Right atrium auricular region (tissue), 2 donors: ENCODE results near the gene ARVCF. TPM values are rescaled to one million over a fixed set of nuclear protein-coding genes. Genes with fewer than 3 reads are reported as not detected.

Source experiments
- DNase-seq: peaks from one replicate; pipeline ENCODE4 v3.0.0-alpha.2; 2019; ENCODE audit warnings: low spot score
- H3K27ac ChIP-seq, 2 donors: fragments of 200-600 bp; sonication (generic); 1 replicate in 1 of 2; 2 replicates in 1 of 2; pipeline ENCODE4 v1.5.1; 2016 to 2019
- H3K27me3 ChIP-seq, 2 donors: fragments of 200-600 bp; sonication (generic); one replicate each; pipeline versions ENCODE4 v1.5.1 to v1.6.0; 2017 to 2019
- H3K36me3 ChIP-seq: fragments of 200-600 bp; sonication (generic); one replicate; pipeline ENCODE4 v1.5.1; 2016
- H3K4me1 ChIP-seq, 2 donors: fragments of 200-600 bp; sonication (generic); one replicate each; pipeline versions ENCODE4 v1.5.1 to v1.6.0; 2017 to 2019
- H3K4me3 ChIP-seq, 2 donors: fragments of 200-600 bp; sonication (generic); 1 replicate in 1 of 2; 2 replicates in 1 of 2; pipeline ENCODE4 v1.5.1; 2017 to 2019; ENCODE audit warnings: mild to moderate bottlenecking in 1 of 2, moderate library complexity in 1 of 2
- H3K9me3 ChIP-seq, 2 donors: fragments of 200-600 bp; sonication (generic); one replicate each; pipeline ENCODE4 v1.5.1; 2019
- CTCF ChIP-seq, 2 donors: fragments of 200-600 bp; sonication (generic); IDR thresholded peaks; one replicate each; pipeline ENCODE4 v1.5.1; 2019; ENCODE audit warnings: antibody characterized with exemption in 2 of 2
- total RNA-seq, 2 donors: library from RNA; depleted of rRNA; stranded (reverse); fragments of >200 nt; gene quantifications; one replicate each; pipeline ENCODE4 v1.1.0, GENCODE V29; 2016

Gene ARVCF
- total RNA-seq, 2 donors from 2014 or later, result 16.7 to 35.8 TPM

DNA sequence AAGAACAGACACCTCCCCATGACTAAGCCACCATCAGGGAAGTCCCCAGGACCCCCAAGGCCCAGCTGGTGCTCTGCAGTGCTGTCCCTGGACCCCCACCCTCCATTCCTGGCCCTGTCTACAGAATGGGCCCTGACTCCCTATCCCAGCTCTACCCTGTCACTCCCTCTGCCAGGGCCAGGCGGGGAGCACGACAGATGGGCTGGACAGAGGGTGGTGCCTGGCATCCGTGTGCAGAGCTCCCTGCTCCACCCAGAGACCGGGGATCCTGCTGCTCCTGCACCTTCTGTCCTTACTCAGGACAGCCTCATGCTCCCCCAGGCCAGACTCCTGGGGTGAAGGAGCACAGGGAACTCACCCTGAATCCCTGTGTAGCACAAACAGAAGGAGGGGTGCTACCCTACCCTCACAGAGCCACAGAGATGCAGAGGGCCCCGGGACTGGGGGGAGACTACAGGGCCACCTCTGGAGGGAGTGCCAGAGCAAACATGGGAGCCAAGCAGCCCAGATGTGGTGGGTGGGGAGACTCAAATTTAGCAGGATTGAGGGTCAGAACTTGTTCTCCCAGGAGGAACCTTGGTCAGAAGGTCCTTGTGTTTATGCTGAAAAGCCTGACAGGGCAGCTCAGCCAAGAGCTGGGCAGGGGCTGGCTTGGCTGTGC, 2.0 kb downstream of the ARVCF start:
- no peaks in the 10 kb centered on the region for H3K9me3 ChIP-seq
- H3K27ac ChIP-seq, result no peak overlapping the region
- H3K4me1 ChIP-seq, result peaks cover 0 to 30% of the 10 kb centered on the region in 2 donors

DNA sequence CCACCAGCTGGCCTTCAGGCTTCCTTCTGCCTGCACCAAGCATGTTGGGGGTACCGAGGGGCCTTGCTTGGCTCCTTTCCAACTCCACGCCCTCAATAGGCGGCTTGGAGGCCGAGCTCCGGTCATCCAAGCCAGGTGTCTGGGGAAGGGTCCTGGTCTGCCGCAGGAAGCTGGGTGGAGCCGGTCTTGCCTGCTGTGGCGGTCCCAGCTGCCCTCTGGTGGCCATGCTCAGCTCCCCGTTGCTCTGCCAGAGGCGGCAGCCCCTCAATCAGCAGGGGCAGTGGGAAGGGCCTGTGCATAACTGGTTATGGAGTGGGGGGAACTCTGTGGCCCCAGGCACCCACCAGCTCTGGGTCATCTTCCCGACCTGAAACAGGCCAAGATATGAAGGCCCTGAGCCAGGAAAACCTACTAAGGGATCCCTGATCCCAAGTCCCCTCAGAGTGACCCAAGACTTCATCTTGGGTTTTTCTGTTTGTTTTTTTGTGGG, 3.2 kb downstream of the ARVCF start:
- DNase-seq, result no peak
- H3K27ac ChIP-seq, result no peak overlapping the region

More for the DNA sequence above, 2.0 kb downstream of the ARVCF start:
- TF ChIP-seq CTCF (IDR thresholded peaks at IDR 0.05), result no peak
- no peaks in the 10 kb centered on the region for H3K36me3 ChIP-seq
- no peak overlapping the region for H3K4me3 ChIP-seq
- no peaks in the 10 kb centered on the region for H3K27me3 ChIP-seq
- DNase-seq, result no peak

GRCh38 chr22:20012741-20013331, 3.8 kb downstream of the ARVCF start:
- peaks cover 0 to 30% of the 10 kb centered on the region in 2 donors for H3K4me1 ChIP-seq
- DNase-seq, result no peak
- H3K9me3 ChIP-seq, result no peaks in the 10 kb centered on the region
- no peaks in the 10 kb centered on the region for H3K36me3 ChIP-seq
- no peak for TF ChIP-seq CTCF (IDR thresholded peaks at IDR 0.05)
- H3K4me3 ChIP-seq, result no peak overlapping the region
- no peaks in the 10 kb centered on the region for H3K27me3 ChIP-seq
- no peak overlapping the region for H3K27ac ChIP-seq

More for the DNA sequence above, 3.2 kb downstream of the ARVCF start:
- Histone ChIP-seq H3K9me3 (no peaks in the 10 kb centered on the region), H3K4me3 (no peak overlapping the region), H3K4me1 (peaks cover 0 to 30% of the 10 kb centered on the region in 2 donors), H3K27me3 (no peaks in the 10 kb centered on the region), H3K36me3 (no peaks in the 10 kb centered on the region)
- peak; percentile 81 to 92 for TF ChIP-seq CTCF (IDR thresholded peaks at IDR 0.05)

DNA sequence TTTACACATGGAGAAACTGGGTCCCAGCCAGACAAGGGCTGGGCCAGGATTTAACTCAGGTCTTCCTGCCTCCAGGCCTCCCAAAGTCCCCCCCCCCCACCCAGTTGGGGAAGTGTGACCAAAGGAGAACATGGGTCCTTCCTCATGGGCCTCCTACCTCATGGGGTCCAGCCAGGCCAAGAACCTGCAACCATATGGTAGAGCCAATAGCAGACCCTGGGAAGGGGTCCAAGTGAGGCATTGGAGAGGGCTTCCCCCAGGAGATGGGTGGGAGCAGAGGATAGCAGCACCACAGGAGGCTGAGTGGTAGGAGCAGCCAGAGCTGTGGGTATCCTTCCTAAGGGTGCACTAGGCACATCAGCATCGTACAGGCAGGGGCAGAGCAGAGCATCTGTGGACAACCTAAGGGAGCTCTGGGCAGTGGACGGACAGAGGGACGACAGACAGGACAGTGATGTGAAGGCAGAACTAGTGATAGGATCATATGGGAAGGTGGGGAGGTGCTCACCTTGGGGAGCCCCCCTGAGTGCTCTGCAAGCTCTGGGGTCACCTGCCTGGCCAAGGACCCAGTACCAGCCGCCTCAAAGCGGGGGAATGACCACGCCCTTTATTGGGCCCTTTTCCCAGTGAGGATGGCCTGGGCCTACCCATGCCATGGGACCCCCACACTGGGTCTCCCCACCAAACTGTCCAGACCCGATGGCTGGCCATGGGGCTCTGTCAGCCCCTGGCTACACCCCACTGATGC, 4.5 kb downstream of the ARVCF start:
- no peak for DNase-seq
- Histone ChIP-seq H3K4me1 (peaks cover 0 to 26% of the 10 kb centered on the region in 2 donors), H3K27ac (no peak overlapping the region), H3K27me3 (no peaks in the 10 kb centered on the region), H3K9me3 (no peaks in the 10 kb centered on the region), H3K36me3 (no peaks in the 10 kb centered on the region), H3K4me3 (no peak overlapping the region)
- TF ChIP-seq CTCF (IDR thresholded peaks at IDR 0.05), result no peak

DNA sequence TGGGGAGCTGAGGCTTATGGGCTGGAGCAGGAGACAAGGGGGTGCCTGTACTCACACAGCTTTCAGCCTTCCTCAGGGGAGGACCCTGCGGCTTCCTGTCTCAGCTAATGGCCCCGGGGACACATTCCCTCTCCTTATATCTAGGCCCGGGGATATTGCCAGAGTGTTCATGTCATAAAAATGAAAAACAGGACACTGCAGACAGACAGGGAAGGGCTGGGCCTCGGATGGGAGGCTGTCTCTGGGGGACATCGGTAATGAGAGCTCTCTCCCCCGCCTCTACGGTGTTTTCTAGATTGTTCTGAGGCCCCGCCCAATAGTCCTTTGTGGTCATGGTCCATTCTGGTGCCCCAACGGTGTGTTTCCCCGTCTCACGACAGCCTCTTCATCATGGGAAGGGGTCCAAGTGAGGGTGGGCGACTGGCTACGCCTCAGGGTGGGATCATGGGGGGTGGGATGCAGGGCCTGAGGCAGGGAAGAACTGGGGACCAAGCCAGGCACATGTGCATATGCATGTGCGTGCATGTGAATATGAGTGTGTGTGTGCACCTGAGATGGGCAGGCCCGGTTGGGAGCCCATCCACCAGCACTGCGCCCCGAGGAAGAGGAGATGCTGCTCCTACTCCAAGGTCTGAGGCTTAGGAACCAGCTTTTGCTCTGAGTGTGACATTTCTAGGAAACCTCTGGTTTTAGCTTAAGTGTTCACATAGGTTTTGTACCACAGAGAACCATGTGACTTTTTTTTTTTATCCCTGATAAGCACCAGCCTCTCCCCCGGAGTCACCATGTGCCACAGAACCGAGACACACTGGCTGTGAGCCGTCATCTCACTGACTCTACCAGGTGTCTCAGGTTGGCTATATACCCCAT, 5.3 kb downstream of the ARVCF start:
- TF ChIP-seq CTCF (IDR thresholded peaks at IDR 0.05), result no peak
- H3K36me3 ChIP-seq, result no peaks in the 10 kb centered on the region
- H3K27ac ChIP-seq, result no peak overlapping the region
- H3K4me3 ChIP-seq, result no peak overlapping the region
- no peaks in the 10 kb centered on the region for H3K9me3 ChIP-seq
- H3K27me3 ChIP-seq, result no peaks in the 10 kb centered on the region
- DNase-seq, result no peak
- peaks cover 0 to 23% of the 10 kb centered on the region in 2 donors for H3K4me1 ChIP-seq
